Endodermal cell (in vitro differentiated cells): ENCODE measurements around the gene CASZ1. TPM values are rescaled to one million over a fixed set of nuclear protein-coding genes. Genes with fewer than 3 reads are reported as not detected.

Source experiments
- DNase-seq: peaks from one replicate; pipeline ENCODE4 v3.0.0-alpha.2; 2017
- H3K27ac ChIP-seq: 2 replicates; pipeline ENCODE4 v1.5.1; 2013; ENCODE audit warnings: mild to moderate bottlenecking, low read depth, low read length, moderate library complexity
- H3K27me3 ChIP-seq: 2 replicates; pipeline ENCODE4 v1.6.1; 2013; ENCODE audit warnings: mild to moderate bottlenecking, low read length, moderate library complexity; ENCODE audit not compliant: insufficient read depth, control insufficient read depth, poor library complexity, severe bottlenecking
- H3K36me3 ChIP-seq: 2 replicates; pipeline ENCODE4 v1.7.0; 2013; ENCODE audit warnings: mild to moderate bottlenecking, low read length, moderate library complexity; ENCODE audit not compliant: control insufficient read depth, insufficient read depth
- H3K4me1 ChIP-seq: one replicate; pipeline ENCODE4 v1.7.0; 2013; ENCODE audit warnings: low read length; ENCODE audit not compliant: control insufficient read depth, insufficient read depth
- H3K4me3 ChIP-seq: 2 replicates; pipeline ENCODE4 v1.5.1; 2013; ENCODE audit warnings: mild to moderate bottlenecking, low read length, moderate library complexity
- H3K9ac ChIP-seq: 2 replicates; pipeline ENCODE4 v1.6.1; 2013; ENCODE audit warnings: mild to moderate bottlenecking, low read length, moderate library complexity; ENCODE audit not compliant: poor library complexity, severe bottlenecking; ENCODE audit errors: extremely low read depth
- H3K9me3 ChIP-seq: 2 replicates; pipeline ENCODE4 v1.6.1; 2013; ENCODE audit warnings: mild to moderate bottlenecking, low read length, moderate library complexity; ENCODE audit not compliant: control insufficient read depth
- H3K27ac Mint-ChIP-seq: 2 replicates; pipeline ENCODE4 v1.8.0; 2020; ENCODE audit warnings: mixed read lengths
- H3K27me3 Mint-ChIP-seq: 2 replicates; pipeline ENCODE4 v1.8.0; 2021; ENCODE audit warnings: mild to moderate bottlenecking, mixed read lengths; ENCODE audit not compliant: insufficient read depth
- H3K36me3 Mint-ChIP-seq: 2 replicates; pipeline ENCODE4 v1.8.0; 2020; ENCODE audit warnings: low read depth, mixed read lengths
- H3K4me1 Mint-ChIP-seq: 2 replicates; pipeline ENCODE4 v1.8.0; 2020; ENCODE audit warnings: mixed read lengths
- H3K4me3 Mint-ChIP-seq: 2 replicates; pipeline ENCODE4 v1.8.0; 2020; ENCODE audit warnings: mild to moderate bottlenecking, moderate library complexity, mixed read lengths
- H3K9me3 Mint-ChIP-seq: 2 replicates; pipeline ENCODE4 v1.8.0; 2020; ENCODE audit warnings: mild to moderate bottlenecking, mixed read lengths
- CTCF ChIP-seq: fragments of 200-600 bp; sonication (generic); conservative IDR thresholded peaks from 2 replicates; pipeline ENCODE4 v1.5.0; 2021; ENCODE audit warnings: antibody characterized with exemption, mild to moderate bottlenecking
- WGBS, 2 experiments: methylation state at CpG; one replicate each; pipeline versions ENCODE4 v1.1.5 to v1.1.7; 2013; ENCODE audit warnings: missing lambda C conversion rate in 2 of 2, mixed read lengths in 1 of 2; ENCODE audit not compliant: insufficient coverage in 1 of 2, insufficient read length in 1 of 2; 5-methylcytosine and 5-hydroxymethylcytosine counted together
- total RNA-seq, 2 donors: library from RNA; stranded (reverse); fragmentation: NEBNext Ultra II Directional in 1 of 2; extraction: Animal tissue kit (Norgen Biotek cat#: 25700) in 1 of 2; gene quantifications; 2 replicates in 1 of 2; 3 replicates in 1 of 2; pipeline ENCODE4 v1.2.1, GENCODE V29; 2021

CASZ1 gene
- total RNA-seq, 2 donors from 2014 or later: 3.5 to 5.9 TPM

GRCh38 chr1:10631121-10631810 is 165.2 kb downstream of the CASZ1 start:
- no peak overlapping the region for H3K4me3 Mint-ChIP-seq
- peaks cover 10% of the 10 kb centered on the region for H3K4me1 Mint-ChIP-seq
- H3K27me3 Mint-ChIP-seq: no peaks in the 10 kb centered on the region
- TF ChIP-seq CTCF: no peak
- no peaks in the 10 kb centered on the region for H3K9me3 Mint-ChIP-seq
- 90 to 91% methylated on average over 10 to 20 of the region's 20 CpGs for WGBS, 2 experiments
- Histone ChIP-seq H3K27ac (no peak overlapping the region), H3K4me1 (no peaks in the 10 kb centered on the region), H3K27me3 (no peaks in the 10 kb centered on the region), H3K9ac (no peak overlapping the region), H3K36me3 (no peaks in the 10 kb centered on the region), H3K9me3 (no peaks in the 10 kb centered on the region), H3K4me3 (no peak overlapping the region)
- no peak overlapping the region for H3K27ac Mint-ChIP-seq
- H3K36me3 Mint-ChIP-seq: peaks cover 4% of the 10 kb centered on the region
- DNase-seq: no peak

GRCh38 chr1:10630661-10631120 is 165.8 kb downstream of the CASZ1 start:
- no peak for TF ChIP-seq CTCF
- no peak for DNase-seq
- H3K4me3 ChIP-seq: no peak overlapping the region
- no peaks in the 10 kb centered on the region for H3K36me3 ChIP-seq
- H3K9me3 Mint-ChIP-seq: no peaks in the 10 kb centered on the region
- H3K27ac ChIP-seq: peak overlapping the region; percentile 38
- H3K27me3 Mint-ChIP-seq: no peaks in the 10 kb centered on the region
- no peaks in the 10 kb centered on the region for H3K4me1 ChIP-seq
- H3K9ac ChIP-seq: no peak overlapping the region
- peaks cover 4% of the 10 kb centered on the region for H3K36me3 Mint-ChIP-seq
- H3K27me3 ChIP-seq: no peaks in the 10 kb centered on the region
- no peak overlapping the region for H3K27ac Mint-ChIP-seq
- no peak overlapping the region for H3K4me3 Mint-ChIP-seq
- H3K9me3 ChIP-seq: no peaks in the 10 kb centered on the region
- peaks cover 10% of the 10 kb centered on the region for H3K4me1 Mint-ChIP-seq
- 91% methylated on average over 9 to 13 of the region's 13 CpGs for WGBS, 2 experiments

- Histone ChIP-seq H3K4me3 (no peak overlapping the region), H3K27me3 (no peaks in the 10 kb centered on the region), H3K9me3 (no peaks in the 10 kb centered on the region), H3K27ac (no peak overlapping the region), H3K36me3 (no peaks in the 10 kb centered on the region), H3K4me1 (no peaks in the 10 kb centered on the region), H3K9ac (no peak overlapping the region)
- Mint-ChIP-seq H3K9me3 (no peaks in the 10 kb centered on the region), H3K36me3 (peaks cover 4% of the 10 kb centered on the region), H3K27me3 (no peaks in the 10 kb centered on the region), H3K27ac (no peak overlapping the region), H3K4me1 (peaks cover 10% of the 10 kb centered on the region), H3K4me3 (no peak overlapping the region)
- WGBS, 2 experiments: 93 to 95% methylated on average over 28 to 36 of the region's 36 CpGs
- no peak for DNase-seq
- peak; percentile 53 for TF ChIP-seq CTCF
These were observed 166.5 kb downstream of the CASZ1 start for GRCh38 chr1:10629816-10630571.
